ENCODE results near the gene C20orf141.
"Not testable (repeated sequence)": the region's sequence is repeated elsewhere in the genome, so short reads cannot be mapped to it uniquely, and the experiment has no call there.

Gene C20orf141, protein sequence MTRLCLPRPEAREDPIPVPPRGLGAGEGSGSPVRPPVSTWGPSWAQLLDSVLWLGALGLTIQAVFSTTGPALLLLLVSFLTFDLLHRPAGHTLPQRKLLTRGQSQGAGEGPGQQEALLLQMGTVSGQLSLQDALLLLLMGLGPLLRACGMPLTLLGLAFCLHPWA

DNA sequence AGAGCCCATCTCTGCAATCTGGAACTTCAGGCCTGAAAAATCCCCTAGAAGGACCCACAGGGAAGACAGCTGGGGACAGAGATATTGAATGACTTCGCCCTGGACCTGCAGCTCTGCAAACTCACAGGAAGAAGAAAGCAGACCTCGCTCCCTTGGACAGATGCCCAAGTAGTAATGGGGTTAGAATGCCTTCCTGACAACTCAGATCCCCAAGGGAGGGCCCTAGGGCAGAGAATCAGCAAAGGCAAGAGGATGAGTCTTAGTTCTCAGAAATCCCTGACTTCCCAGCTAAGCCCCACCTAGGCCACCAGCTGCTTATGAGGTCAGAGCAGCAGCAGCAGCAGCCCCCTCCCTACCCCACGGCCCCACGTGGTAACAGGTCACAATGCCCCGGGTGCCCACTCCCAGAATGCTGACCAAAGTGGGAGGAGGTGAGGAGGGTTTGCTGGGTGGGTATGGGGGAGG lies at the start of gene C20orf141:
C20orf141 (plus strand) TSS at position 401 of the 465 bp plus-strand sequence. CDS start 198 bp downstream, outside the sequence.
- H3K27ac ChIP-seq (ENCODE audit: low read length), result no peak within 1 kb of the TSS
- H3K4me1 ChIP-seq (ENCODE audit: control insufficient read depth, insufficient read depth, low read length), result no peaks in the 10 kb centered on the region
- no CpG with 5 or more reads among the region's 5 CpGs for WGBS (ENCODE audit: insufficient coverage, insufficient read length)
- no peaks in the 10 kb centered on the region for H3K9me3 ChIP-seq (ENCODE audit: control insufficient read depth, insufficient read depth, low read length)
- no peak for DNase-seq (ENCODE audit: low read depth, low spot score)
- no peak within 1 kb of the TSS for H3K4me3 ChIP-seq (ENCODE audit: low read length)
- H3K36me3 ChIP-seq (ENCODE audit: control insufficient read depth, insufficient read depth, low read length), result no peaks in the 10 kb centered on the region
- no peaks in the 10 kb centered on the region for H3K27me3 ChIP-seq (ENCODE audit: control insufficient read depth, insufficient read depth, low read length)

DNA sequence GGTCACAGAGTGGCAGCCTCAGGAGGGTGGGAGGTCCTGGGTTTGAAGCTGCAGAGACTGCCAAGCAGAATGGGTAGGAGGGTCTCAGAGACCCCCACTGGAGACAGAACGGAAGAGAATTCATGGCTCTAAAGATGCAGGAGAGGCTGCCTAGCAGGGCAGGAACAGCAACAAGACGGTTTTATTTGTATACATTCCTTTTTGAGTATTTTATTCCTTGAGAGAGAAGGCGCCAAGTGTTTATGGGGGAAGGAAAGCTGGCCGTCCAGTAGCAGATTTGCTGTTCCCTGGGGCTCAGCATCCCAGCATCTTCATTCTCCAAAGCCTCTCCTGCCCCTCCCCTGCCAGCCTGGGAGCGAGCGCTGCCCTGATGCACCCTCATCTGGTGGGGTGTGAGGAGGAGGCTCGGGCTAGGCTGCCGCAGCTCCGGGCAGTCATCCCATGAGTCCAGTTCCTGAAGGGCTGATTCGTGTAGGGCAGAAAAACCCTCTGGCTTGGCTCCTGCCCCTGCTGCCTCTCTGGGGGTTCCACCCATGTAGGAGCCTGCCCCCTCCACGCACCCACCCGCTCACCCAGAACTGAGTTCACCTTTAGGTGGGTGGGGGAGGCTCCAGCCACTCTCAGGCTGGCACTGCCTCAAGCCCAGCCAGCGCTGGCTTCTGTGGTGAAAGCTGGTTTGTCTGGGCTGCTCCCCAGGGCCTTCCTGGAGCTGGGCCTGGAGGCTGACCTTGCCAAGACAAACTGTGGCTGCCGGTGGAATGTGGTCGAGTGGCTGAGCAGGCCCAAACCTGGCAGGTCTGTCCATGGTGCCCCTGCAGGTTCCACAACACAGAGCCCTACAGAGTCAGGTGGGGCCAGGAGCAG lies 46.8 kb upstream of the C20orf141 start:
- Histone ChIP-seq H3K27ac (ENCODE audit: low read length) (no peak overlapping the region), H3K4me3 (ENCODE audit: low read length) (no peak overlapping the region), H3K4me1 (ENCODE audit: control insufficient read depth, insufficient read depth, low read length) (no peaks in the 10 kb centered on the region), H3K27me3 (ENCODE audit: control insufficient read depth, insufficient read depth, low read length) (no peaks in the 10 kb centered on the region), H3K9me3 (ENCODE audit: control insufficient read depth, insufficient read depth, low read length) (no peaks in the 10 kb centered on the region), H3K36me3 (ENCODE audit: control insufficient read depth, insufficient read depth, low read length) (no peaks in the 10 kb centered on the region)
- WGBS (ENCODE audit: insufficient coverage, insufficient read length), result no CpG with 5 or more reads among the region's 15 CpGs
- no peak for DNase-seq (ENCODE audit: low read depth, low spot score)

DNA sequence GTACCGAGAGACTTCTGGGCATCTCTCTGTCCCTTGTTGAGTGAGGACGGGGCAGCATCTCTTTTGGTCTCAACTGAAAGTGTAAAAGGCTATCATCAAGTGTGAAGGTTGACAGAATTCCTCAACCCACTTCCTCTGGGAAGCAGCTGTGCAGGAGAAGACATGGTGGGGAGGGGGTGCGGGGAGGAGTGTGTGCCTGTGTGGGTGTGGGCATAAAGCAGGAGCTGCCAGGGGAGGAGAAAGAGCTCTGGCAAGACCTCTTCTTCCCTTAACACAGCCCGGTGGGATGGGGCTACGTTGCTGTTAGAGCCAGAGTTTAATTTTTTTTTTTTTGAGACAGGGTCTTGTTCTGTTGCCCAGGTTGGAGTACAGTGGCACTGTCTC lies 46.2 kb upstream of the C20orf141 start:
- Histone ChIP-seq H3K27ac (ENCODE audit: low read length) (no peak overlapping the region), H3K9me3 (ENCODE audit: control insufficient read depth, insufficient read depth, low read length) (no peaks in the 10 kb centered on the region), H3K4me3 (ENCODE audit: low read length) (no peak overlapping the region), H3K4me1 (ENCODE audit: control insufficient read depth, insufficient read depth, low read length) (no peaks in the 10 kb centered on the region), H3K27me3 (ENCODE audit: control insufficient read depth, insufficient read depth, low read length) (no peaks in the 10 kb centered on the region), H3K36me3 (ENCODE audit: control insufficient read depth, insufficient read depth, low read length) (no peaks in the 10 kb centered on the region)
- no CpG with 5 or more reads among the region's 5 CpGs for WGBS (ENCODE audit: insufficient coverage, insufficient read length)
- DNase-seq (ENCODE audit: low read depth, low spot score), result no peak

DNA sequence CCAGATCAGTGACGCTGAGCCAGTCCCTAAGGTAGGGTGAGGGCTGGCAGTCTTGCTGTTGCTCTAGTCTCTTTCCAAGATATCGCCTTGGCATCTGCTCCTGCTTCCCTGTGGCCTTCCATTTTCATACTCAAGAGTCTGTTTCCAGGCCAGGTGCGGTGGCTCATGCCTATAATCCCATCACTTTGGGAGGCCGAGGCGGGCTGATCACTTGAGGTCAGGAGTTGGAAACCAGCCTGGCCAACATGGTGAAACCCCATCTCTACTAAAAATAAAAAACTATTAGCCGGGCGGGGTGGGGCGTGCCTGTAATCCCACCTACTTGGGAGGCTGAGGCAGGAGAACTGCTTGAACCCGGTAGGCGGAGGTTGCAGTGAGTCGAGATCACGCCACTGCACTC lies 44.7 kb upstream of the C20orf141 start:
- H3K27me3 ChIP-seq (ENCODE audit: control insufficient read depth, insufficient read depth, low read length); DNase-seq (ENCODE audit: low read depth, low spot score); H3K4me3 ChIP-seq (ENCODE audit: low read length); H3K36me3 ChIP-seq (ENCODE audit: control insufficient read depth, insufficient read depth, low read length); H3K4me1 ChIP-seq (ENCODE audit: control insufficient read depth, insufficient read depth, low read length); H3K27ac ChIP-seq (ENCODE audit: low read length); H3K9me3 ChIP-seq (ENCODE audit: control insufficient read depth, insufficient read depth, low read length): not testable (repeated sequence)
- WGBS (ENCODE audit: insufficient coverage, insufficient read length), result no CpG with 5 or more reads among the region's 12 CpGs

DNA sequence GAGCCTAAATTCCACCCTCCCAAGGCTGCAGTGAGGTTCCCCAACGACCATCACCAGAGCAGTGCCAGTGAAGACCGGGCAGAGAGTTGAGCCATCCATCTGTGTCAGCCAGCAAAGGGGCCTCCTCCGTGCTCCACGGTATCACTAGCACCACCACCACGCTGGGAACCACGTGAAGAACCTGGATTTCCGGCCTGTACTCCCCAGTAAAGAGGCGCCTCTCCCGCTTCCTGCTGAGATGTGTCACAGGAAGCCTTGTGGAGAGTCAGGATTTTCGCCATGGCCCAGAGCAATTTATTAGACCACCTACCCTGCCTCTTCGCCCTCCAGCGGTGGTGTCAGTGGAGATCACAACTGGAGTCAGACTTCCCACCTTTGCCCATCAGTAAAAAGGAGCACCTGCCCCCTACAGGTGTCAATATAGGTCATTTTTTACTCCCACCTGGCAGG lies 43.1 kb upstream of the C20orf141 start:
- no peaks in the 10 kb centered on the region for H3K9me3 ChIP-seq (ENCODE audit: control insufficient read depth, insufficient read depth, low read length)
- no peak overlapping the region for H3K27ac ChIP-seq (ENCODE audit: low read length)
- no peak overlapping the region for H3K4me3 ChIP-seq (ENCODE audit: low read length)
- H3K27me3 ChIP-seq (ENCODE audit: control insufficient read depth, insufficient read depth, low read length), result no peaks in the 10 kb centered on the region
- DNase-seq (ENCODE audit: low read depth, low spot score), result no peak
- H3K36me3 ChIP-seq (ENCODE audit: control insufficient read depth, insufficient read depth, low read length), result no peaks in the 10 kb centered on the region
- H3K4me1 ChIP-seq (ENCODE audit: control insufficient read depth, insufficient read depth, low read length), result no peaks in the 10 kb centered on the region
- no CpG with 5 or more reads among the region's 12 CpGs for WGBS (ENCODE audit: insufficient coverage, insufficient read length)

DNA sequence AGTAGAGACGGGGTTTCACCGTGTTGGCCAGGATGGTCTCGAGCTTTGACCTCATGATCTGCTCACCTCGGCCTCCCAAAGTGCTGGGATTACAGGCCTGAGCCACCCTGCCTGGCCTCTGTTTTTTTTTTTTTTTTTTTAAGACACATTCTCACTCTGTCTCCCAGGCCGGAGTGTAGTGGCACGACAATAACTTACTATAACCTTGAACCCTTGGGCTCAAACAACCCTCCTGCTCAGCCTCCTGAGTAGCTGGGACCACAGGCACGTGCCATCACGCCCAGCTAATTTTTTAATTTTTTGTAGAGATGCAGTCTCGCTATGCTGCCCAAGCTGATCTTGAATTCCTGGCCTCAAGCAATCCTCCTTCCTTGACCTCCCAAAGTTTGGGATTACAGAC lies 41.0 kb upstream of the C20orf141 start:
- no CpG with 5 or more reads among the region's 9 CpGs for WGBS (ENCODE audit: insufficient coverage, insufficient read length)

DNA sequence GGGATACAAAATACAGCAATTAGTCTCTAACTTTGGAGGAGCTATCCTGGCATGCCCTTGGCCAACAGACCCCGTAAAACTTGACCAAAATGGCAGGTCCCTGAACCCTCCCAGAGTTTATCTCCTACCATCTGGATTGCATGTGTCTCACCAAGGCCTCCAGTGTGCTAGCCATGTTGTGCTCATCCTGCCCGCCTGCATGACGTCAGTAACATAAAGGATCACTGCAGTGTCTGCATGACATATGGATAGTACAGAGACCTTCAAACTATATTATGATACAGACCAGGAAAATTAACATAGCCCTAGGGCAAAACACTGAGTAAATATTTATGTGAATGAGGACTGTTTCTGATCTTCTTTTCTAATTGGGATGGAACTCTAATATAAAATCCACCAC lies 39.6 kb upstream of the C20orf141 start:
- no CpG with 5 or more reads among the region's 3 CpGs for WGBS (ENCODE audit: insufficient coverage, insufficient read length)
- Histone ChIP-seq H3K27me3 (ENCODE audit: control insufficient read depth, insufficient read depth, low read length) (no peaks in the 10 kb centered on the region), H3K4me3 (ENCODE audit: low read length) (no peak overlapping the region), H3K9me3 (ENCODE audit: control insufficient read depth, insufficient read depth, low read length) (no peaks in the 10 kb centered on the region), H3K4me1 (ENCODE audit: control insufficient read depth, insufficient read depth, low read length) (no peaks in the 10 kb centered on the region), H3K36me3 (ENCODE audit: control insufficient read depth, insufficient read depth, low read length) (no peaks in the 10 kb centered on the region), H3K27ac (ENCODE audit: low read length) (no peak overlapping the region)
- DNase-seq (ENCODE audit: low read depth, low spot score), result no peak

More for the DNA sequence above, 41.0 kb upstream of the C20orf141 start:
- Histone ChIP-seq H3K27me3 (ENCODE audit: control insufficient read depth, insufficient read depth, low read length) (no peaks in the 10 kb centered on the region), H3K36me3 (ENCODE audit: control insufficient read depth, insufficient read depth, low read length) (no peaks in the 10 kb centered on the region), H3K9me3 (ENCODE audit: control insufficient read depth, insufficient read depth, low read length) (no peaks in the 10 kb centered on the region), H3K27ac (ENCODE audit: low read length) (no peak overlapping the region), H3K4me3 (ENCODE audit: low read length) (no peak overlapping the region), H3K4me1 (ENCODE audit: control insufficient read depth, insufficient read depth, low read length) (no peaks in the 10 kb centered on the region)
- DNase-seq (ENCODE audit: low read depth, low spot score), result no peak

DNA sequence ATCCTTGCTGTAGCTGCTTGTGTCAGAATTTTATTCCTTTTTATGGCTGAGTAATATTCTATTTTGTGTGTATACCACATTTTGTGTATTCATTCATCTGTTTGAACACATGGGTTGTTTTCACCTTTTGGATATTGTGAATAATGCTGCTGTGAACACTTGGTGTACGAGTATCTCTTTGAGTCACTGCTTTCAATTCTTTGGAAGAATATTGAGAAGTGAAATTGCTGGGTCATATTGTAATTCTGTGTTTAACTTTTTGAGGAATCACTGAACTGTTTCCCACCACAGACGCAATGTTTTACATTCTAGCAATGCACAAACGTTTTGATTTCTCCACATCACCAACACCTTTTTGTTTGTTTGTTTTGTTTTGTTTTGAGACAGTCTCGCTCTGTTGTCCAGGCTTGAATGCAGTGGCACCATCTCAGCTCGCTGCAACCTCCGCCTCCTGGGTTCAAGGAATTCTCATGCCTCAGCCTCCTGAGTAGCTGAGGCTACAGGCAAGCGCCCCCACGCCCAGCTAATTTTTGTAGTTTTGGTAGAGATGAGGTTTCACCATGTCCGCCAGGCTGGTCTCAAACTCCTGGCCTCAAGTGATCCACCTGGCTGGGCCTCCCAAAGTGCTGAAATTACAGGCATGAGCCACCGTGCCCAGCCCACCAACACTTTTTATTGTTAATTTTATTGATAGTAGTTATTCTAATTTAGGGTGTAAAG lies 36.0 kb upstream of the C20orf141 start:
- no peak overlapping the region for H3K4me3 ChIP-seq (ENCODE audit: low read length)
- no CpG with 5 or more reads among the region's 10 CpGs for WGBS (ENCODE audit: insufficient coverage, insufficient read length)
- H3K27ac ChIP-seq (ENCODE audit: low read length), result no peak overlapping the region
- H3K4me1 ChIP-seq (ENCODE audit: control insufficient read depth, insufficient read depth, low read length), result no peaks in the 10 kb centered on the region
- no peaks in the 10 kb centered on the region for H3K9me3 ChIP-seq (ENCODE audit: control insufficient read depth, insufficient read depth, low read length)
- H3K36me3 ChIP-seq (ENCODE audit: control insufficient read depth, insufficient read depth, low read length), result no peaks in the 10 kb centered on the region
- H3K27me3 ChIP-seq (ENCODE audit: control insufficient read depth, insufficient read depth, low read length), result no peaks in the 10 kb centered on the region
- no peak for DNase-seq (ENCODE audit: low read depth, low spot score)

DNA sequence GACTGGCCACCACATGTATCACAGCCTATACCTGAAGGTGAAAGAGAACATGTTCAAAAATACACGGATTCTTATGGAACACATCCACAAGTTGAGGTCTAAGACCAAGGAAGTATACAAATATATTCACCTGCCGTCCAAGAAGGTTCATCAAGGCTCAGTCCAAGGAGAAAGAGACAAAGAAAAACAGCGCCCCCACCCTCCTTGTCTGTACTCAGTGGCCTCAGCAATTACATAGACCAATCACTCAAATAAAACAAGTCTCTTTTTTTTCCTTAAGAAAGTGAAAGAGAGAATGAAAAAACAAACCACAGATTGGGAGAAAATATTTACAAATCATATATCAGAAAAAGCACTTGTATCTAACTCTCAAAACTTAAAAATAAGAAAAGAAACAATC lies 33.8 kb upstream of the C20orf141 start:
- Histone ChIP-seq H3K27me3 (ENCODE audit: control insufficient read depth, insufficient read depth, low read length) (no peaks in the 10 kb centered on the region), H3K9me3 (ENCODE audit: control insufficient read depth, insufficient read depth, low read length) (no peaks in the 10 kb centered on the region), H3K36me3 (ENCODE audit: control insufficient read depth, insufficient read depth, low read length) (no peaks in the 10 kb centered on the region), H3K4me1 (ENCODE audit: control insufficient read depth, insufficient read depth, low read length) (no peaks in the 10 kb centered on the region), H3K27ac (ENCODE audit: low read length) (no peak overlapping the region), H3K4me3 (ENCODE audit: low read length) (no peak overlapping the region)
- WGBS (ENCODE audit: insufficient coverage, insufficient read length), result no CpG with 5 or more reads among the region's 3 CpGs
- no peak for DNase-seq (ENCODE audit: low read depth, low spot score)

DNA sequence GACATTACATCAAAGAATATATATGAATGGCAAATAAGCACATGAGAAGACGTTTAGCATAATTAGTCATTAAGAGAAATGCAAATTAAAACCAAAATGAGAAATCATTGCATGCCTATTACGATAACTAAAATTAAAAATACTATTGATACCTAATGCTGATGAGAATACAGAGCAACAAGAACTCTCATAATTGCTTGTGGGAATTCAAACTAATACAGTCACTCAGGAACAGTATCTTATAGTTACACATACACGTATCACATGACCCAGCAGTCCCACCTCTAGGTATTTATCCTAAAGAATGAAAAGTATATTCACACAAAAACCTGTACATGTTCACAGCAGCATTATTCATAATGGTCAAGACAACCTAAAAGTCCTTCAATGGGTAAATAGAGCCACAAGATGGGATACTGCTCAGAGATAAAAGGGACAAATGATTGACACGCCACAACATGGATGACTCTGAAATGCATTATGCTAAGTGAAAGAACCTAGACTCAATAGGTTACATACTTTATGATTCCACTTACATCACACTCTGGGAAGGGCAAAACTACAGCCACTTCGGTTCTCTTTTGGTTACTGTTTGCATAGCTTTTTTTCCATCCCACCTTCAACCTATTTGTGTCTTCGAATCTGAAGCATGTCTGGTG lies 30.8 kb upstream of the C20orf141 start:
- H3K27ac ChIP-seq (ENCODE audit: low read length), result no peak overlapping the region
- H3K9me3 ChIP-seq (ENCODE audit: control insufficient read depth, insufficient read depth, low read length), result no peaks in the 10 kb centered on the region
- DNase-seq (ENCODE audit: low read depth, low spot score), result no peak
- H3K27me3 ChIP-seq (ENCODE audit: control insufficient read depth, insufficient read depth, low read length), result no peaks in the 10 kb centered on the region
- no peak overlapping the region for H3K4me3 ChIP-seq (ENCODE audit: low read length)
- no peaks in the 10 kb centered on the region for H3K4me1 ChIP-seq (ENCODE audit: control insufficient read depth, insufficient read depth, low read length)
- WGBS (ENCODE audit: insufficient coverage, insufficient read length), result no CpG with 5 or more reads among the region's 6 CpGs
- H3K36me3 ChIP-seq (ENCODE audit: control insufficient read depth, insufficient read depth, low read length), result no peaks in the 10 kb centered on the region

All from iPS DF 6.9 (cell line).